Measurements from ENCODE around the gene SPIRE2. TPM values are rescaled to one million over a fixed set of nuclear protein-coding genes. Genes with fewer than 3 reads are reported as not detected.

The SPIRE2 gene
- total RNA-seq, 1 experiment from 2014 or later, result 29.6 TPM

GRCh38 chr16:89827383-89828198, 684 bp upstream of the SPIRE2 start:
- peaks cover 17% of the 10 kb centered on the region for H3K4me1 Mint-ChIP-seq (ENCODE audit: low read depth, unreplicated experiment)
- peaks cover 45% of the 10 kb centered on the region for H3K4me1 ChIP-seq

GRCh38 chr16:89828870-89829629, 775 bp downstream of the SPIRE2 start:
- Mint-ChIP-seq H3K4me1 (ENCODE audit: low read depth, unreplicated experiment) (peaks cover 9% of the 10 kb centered on the region), H3K9me3 (ENCODE audit: unreplicated experiment) (no peaks in the 10 kb centered on the region), H3K36me3 (ENCODE audit: insufficient read depth, unreplicated experiment) (peaks cover 28% of the 10 kb centered on the region), H3K4me3 (ENCODE audit: unreplicated experiment) (peak overlapping the region; percentile 62), H3K27me3 (ENCODE audit: insufficient read depth, unreplicated experiment) (no peaks in the 10 kb centered on the region), H3K27ac (ENCODE audit: unreplicated experiment) (no peak overlapping the region)
- intact Hi-C loops (cut with micrococcal nuclease; ENCODE audit: unreplicated experiment), result loop anchor here (1.0 to 10.0 kb wide), 2 partner anchors 8 to 96 kb away; partner anchors contain the start of gene TUBB3
- Histone ChIP-seq H3K36me3 (ENCODE audit: control insufficient read depth, insufficient read depth, low read length) (peaks cover 5% of the 10 kb centered on the region), H3K27me3 (replicated peaks; ENCODE audit: control insufficient read depth, insufficient read depth, low read length) (no peaks in the 10 kb centered on the region), H3K4me1 (peaks cover 30% of the 10 kb centered on the region), H3K4me3 (ENCODE audit: low read depth, low read length) (peak overlapping the region; percentile 76), H3K9me3 (peaks cover 3% of the 10 kb centered on the region; the same call in 1 of the 2 replicates)
- DNase-seq, result no peak
- ChIA-PET CTCF (interaction anchor here (0.8 to 1.2 kb wide), 3 partner anchors 12 to 44 kb away, joined by 3 to 8 read pairs (median 3); partner anchors contain the start of genes FANCA and TCF25), POLR2A (interaction anchor here (1.0 to 2.9 kb wide), 4 partner anchors 9 to 94 kb away, joined by 3 to 17 read pairs (median 7); partner anchors contain the start of gene TUBB3)
- BruUV-seq (replicated peaks), result TSS peak; percentile 63
- TF ChIP-seq CTCF (IDR thresholded peaks at IDR 0.05; ENCODE audit: insufficient read depth in 1 of 2, low read depth in 1 of 2, low read length in 1 of 2, severe bottlenecking in 1 of 2, unreplicated experiment in 1 of 2), result no peak

More at GRCh38 chr16:89827383-89828198, 684 bp upstream of the SPIRE2 start:
- CTCF ChIA-PET, result no interaction called here
- H3K4me3 ChIP-seq (ENCODE audit: low read depth, low read length), result peak overlapping the region; percentile 89
- Mint-ChIP-seq H3K9me3 (ENCODE audit: unreplicated experiment) (no peaks in the 10 kb centered on the region), H3K27me3 (ENCODE audit: insufficient read depth, unreplicated experiment) (no peaks in the 10 kb centered on the region), H3K4me3 (ENCODE audit: unreplicated experiment) (peak overlapping the region; percentile 78), H3K27ac (ENCODE audit: unreplicated experiment) (peak overlapping the region; percentile 85), H3K36me3 (ENCODE audit: insufficient read depth, unreplicated experiment) (peaks cover 23% of the 10 kb centered on the region)
- H3K36me3 ChIP-seq (ENCODE audit: control insufficient read depth, insufficient read depth, low read length), result peaks cover 4% of the 10 kb centered on the region; the same call in 1 of the 2 replicates
- TSS peak; percentile 88 for BruUV-seq (replicated peaks)
- POLR2A ChIA-PET, result interaction anchor here (2.9 kb wide), 1 partner anchor 10 kb away, joined by 17 read pairs; no protein-coding TSS in a partner anchor
- intact Hi-C loops (cut with micrococcal nuclease; ENCODE audit: unreplicated experiment), result loop anchor here (2.0 to 10.0 kb wide), 2 partner anchors 47 to 97 kb away; partner anchors contain the start of gene TUBB3
- DNase-seq, result peak; percentile 80 to 86
- no peak for TF ChIP-seq CTCF (IDR thresholded peaks at IDR 0.05; ENCODE audit: insufficient read depth in 1 of 2, low read depth in 1 of 2, low read length in 1 of 2, severe bottlenecking in 1 of 2, unreplicated experiment in 1 of 2)
- no peaks in the 10 kb centered on the region for H3K27me3 ChIP-seq (replicated peaks; ENCODE audit: control insufficient read depth, insufficient read depth, low read length)
- no peaks in the 10 kb centered on the region for H3K9me3 ChIP-seq

All from Caco-2 (cell line).